OCI-LY7 (cell line): ENCODE measurements around the gene HDHD2. TPM values are rescaled to one million over a fixed set of nuclear protein-coding genes. Genes with fewer than 3 reads are reported as not detected.

ENCODE experiments used
- BruUV-seq: library from RNA; stranded (reverse); fragments of 400-500 nt; replicated peaks from 2 replicates; lab custom pipeline; 2021; lab: Mats Ljungman, UMichigan
- CTCF ChIA-PET: fragments of 300-600 bp; sonication (Branson Sonifier 250); formaldehyde crosslinking; loops from one replicate; lab custom pipeline; 2022; ENCODE audit warnings: antibody characterized with exemption; ENCODE audit not compliant: unreplicated experiment; lab: Charles Lee
- POLR2A ChIA-PET: fragments of 300-600 bp; sonication (Branson Sonifier 250); formaldehyde crosslinking; loops from one replicate; lab custom pipeline; 2022; ENCODE audit warnings: antibody characterized with exemption; lab: Charles Lee
- DNase-seq: peaks from one replicate; pipeline ENCODE4 v3.0.0-alpha.2; 2015; ENCODE audit warnings: low spot score
- H2AFZ ChIP-seq: fragments of 200-600 bp; sonication (generic), shearing (Covaris generic); 2 replicates; pipeline ENCODE4 v1.6.1; 2014; ENCODE audit warnings: mild to moderate bottlenecking, antibody characterized with exemption, low read length, moderate library complexity
- H3K27ac ChIP-seq: fragments of 200-600 bp; sonication (generic); 2 replicates; pipeline ENCODE4 v1.5.1; 2014; ENCODE audit warnings: mixed run types, low read depth, mild to moderate bottlenecking, moderate library complexity, low read length, inconsistent platforms; ENCODE audit not compliant: poor library complexity, severe bottlenecking
- H3K36me3 ChIP-seq: fragments of 200-600 bp; sonication (generic); 2 replicates; pipeline ENCODE4 v1.6.1; 2014; ENCODE audit warnings: mild to moderate bottlenecking, antibody characterized with exemption, low read length, moderate library complexity, mixed read lengths; ENCODE audit not compliant: insufficient read depth
- H3K4me1 ChIP-seq: fragments of 200-600 bp; sonication (generic); 2 replicates; pipeline ENCODE4 v1.5.1; 2014; ENCODE audit warnings: mild to moderate bottlenecking, low read length; ENCODE audit not compliant: insufficient read depth, poor library complexity, severe bottlenecking
- H3K4me2 ChIP-seq: fragments of 200-600 bp; sonication (generic); 2 replicates; pipeline ENCODE4 v1.6.1; 2014; ENCODE audit warnings: mild to moderate bottlenecking, low read length
- H3K4me3 ChIP-seq: fragments of 200-600 bp; sonication (generic); 2 replicates; pipeline ENCODE4 v1.5.1; 2014; ENCODE audit warnings: mild to moderate bottlenecking, low read depth, low read length; ENCODE audit not compliant: poor library complexity, severe bottlenecking
- H3K79me2 ChIP-seq: fragments of 200-600 bp; sonication (generic); 2 replicates; pipeline ENCODE4 v1.6.1; 2016; ENCODE audit warnings: low read depth, mild to moderate bottlenecking, low read length, moderate library complexity, mixed read lengths; ENCODE audit not compliant: insufficient read depth
- H3K9me2 ChIP-seq: fragments of 200-600 bp; sonication (generic); 2 replicates; pipeline ENCODE4 v1.6.1; 2016; ENCODE audit warnings: mild to moderate bottlenecking, low read length, mixed read lengths; ENCODE audit not compliant: insufficient read depth
- H3K9me3 ChIP-seq: fragments of 200-600 bp; sonication (generic); 2 replicates; pipeline ENCODE4 v1.6.1; 2014; ENCODE audit warnings: mild to moderate bottlenecking, mixed run types, low read length, mixed read lengths
- H4K20me1 ChIP-seq: fragments of 200-600 bp; sonication (generic); 2 replicates; pipeline ENCODE4 v1.6.1; 2014; ENCODE audit warnings: mild to moderate bottlenecking, antibody characterized with exemption, low read length, moderate library complexity, mixed read lengths; ENCODE audit not compliant: insufficient read depth
- CTCF ChIP-seq: fragments of 200-600 bp; sonication (generic); conservative IDR thresholded peaks from 2 replicates; pipeline ENCODE4 v1.5.1; 2014; ENCODE audit warnings: mild to moderate bottlenecking, antibody characterized with exemption, low read length, moderate library complexity, mixed read lengths
- EZH2phosphoT487 ChIP-seq: fragments of 200-600 bp; sonication (generic); IDR thresholded peaks from 2 replicates; pipeline ENCODE4 v1.6.1; 2018; ENCODE audit warnings: low read depth, borderline replicate concordance, mild to moderate bottlenecking, mixed run types, antibody characterized with exemption, low read length, moderate library complexity, mixed read lengths
- intact Hi-C: fragments of 100-400 bp; cut with micrococcal nuclease; formaldehyde crosslinking; loops from one replicate; pipeline ENCODE4 v1.10.0; 2022; ENCODE audit not compliant: unreplicated experiment
- total RNA-seq, 2 experiments: library from RNA; depleted of rRNA in 1 of 2; stranded (reverse); fragments of >200 nt in 1 of 2; shearing (Covaris generic) in 1 of 2; gene quantifications; 2 replicates each; pipeline ENCODE4 v1.2.3, GENCODE V29; 2014 to 2022

HDHD2 gene
- total RNA-seq, 2 experiments from 2014 or later, result 8.4 to 19.0 TPM

- TF ChIP-seq CTCF (no peak), EZH2phosphoT487 (no peak)
- Histone ChIP-seq H3K4me1 (peaks cover 4% of the 10 kb centered on the region), H3K79me2 (no peaks in the 10 kb centered on the region), H3K4me3 (peak overlapping the region; percentile 75), H3K9me3 (no peaks in the 10 kb centered on the region), H3K9me2 (no peaks in the 10 kb centered on the region), H4K20me1 (no peaks in the 10 kb centered on the region), H2AFZ (peak overlapping the region; percentile 66; the same call in 1 of the 2 replicates), H3K4me2 (peak overlapping the region; percentile 95), H3K36me3 (peaks cover 20% of the 10 kb centered on the region), H3K27ac (no peak overlapping the region)
- CTCF ChIA-PET, result no interaction called here
- POLR2A ChIA-PET, result interaction anchor here (1.3 kb wide), 1 partner anchor 8 kb away, joined by 3 read pairs; no protein-coding TSS in a partner anchor
- no peak for DNase-seq
- intact Hi-C loops, result no loop called here
- BruUV-seq, result no TSS peak
These were observed 1.1 kb upstream of the HDHD2 start for GRCh38 chr18:47151439-47151838.

GRCh38 chr18:47150824-47151366, 595 bp upstream of the HDHD2 start:
- peak overlapping the region; percentile 75 for H3K4me3 ChIP-seq
- no peak overlapping the region for H3K27ac ChIP-seq
- no TSS peak for BruUV-seq
- POLR2A ChIA-PET, result interaction anchor here (0.6 to 1.3 kb wide), 3 partner anchors 9 to 1129 kb away, joined by 3 to 8 read pairs (median 3); no protein-coding TSS in a partner anchor
- H3K9me3 ChIP-seq, result no peaks in the 10 kb centered on the region
- H3K79me2 ChIP-seq, result no peaks in the 10 kb centered on the region
- no peak for DNase-seq
- peaks cover 20% of the 10 kb centered on the region for H3K36me3 ChIP-seq
- intact Hi-C loops, result no loop called here
- peak overlapping the region; percentile 66 for H2AFZ ChIP-seq
- peaks cover 4% of the 10 kb centered on the region for H3K4me1 ChIP-seq
- no peaks in the 10 kb centered on the region for H3K9me2 ChIP-seq
- H3K4me2 ChIP-seq, result peak overlapping the region; percentile 95
- TF ChIP-seq CTCF (no peak), EZH2phosphoT487 (no peak)
- H4K20me1 ChIP-seq, result no peaks in the 10 kb centered on the region
- CTCF ChIA-PET, result no interaction called here

GRCh38 chr18:47149457-47150028, 757 bp downstream of the HDHD2 start:
- Histone ChIP-seq H3K4me3 (peak overlapping the region; percentile 75), H4K20me1 (no peaks in the 10 kb centered on the region), H3K9me2 (no peaks in the 10 kb centered on the region), H3K4me1 (peaks cover 4% of the 10 kb centered on the region), H3K27ac (no peak overlapping the region), H3K9me3 (no peaks in the 10 kb centered on the region), H3K79me2 (no peaks in the 10 kb centered on the region), H2AFZ (peak overlapping the region; percentile 66; the same call in 1 of the 2 replicates), H3K4me2 (peak overlapping the region; percentile 95), H3K36me3 (peaks cover 8% of the 10 kb centered on the region)
- ChIA-PET CTCF (no interaction called here), POLR2A (interaction anchor here (1.0 kb wide), 1 partner anchor 29 kb away, joined by 3 read pairs; no protein-coding TSS in a partner anchor)
- no TSS peak for BruUV-seq
- no peak for TF ChIP-seq EZH2phosphoT487
- no peak for DNase-seq
- intact Hi-C loops, result no loop called here
